Fibroblast of skin of abdomen (primary cell): ENCODE results near the gene SLC2A10.

Experiments
- DNase-seq: peaks from one replicate; pipeline ENCODE4 v3.0.0-alpha.2; 2013

The SLC2A10 gene

GRCh38 chr20:46682063-46682821 lies 27.2 kb upstream of the SLC2A10 start:
- no peak for DNase-seq

DNA sequence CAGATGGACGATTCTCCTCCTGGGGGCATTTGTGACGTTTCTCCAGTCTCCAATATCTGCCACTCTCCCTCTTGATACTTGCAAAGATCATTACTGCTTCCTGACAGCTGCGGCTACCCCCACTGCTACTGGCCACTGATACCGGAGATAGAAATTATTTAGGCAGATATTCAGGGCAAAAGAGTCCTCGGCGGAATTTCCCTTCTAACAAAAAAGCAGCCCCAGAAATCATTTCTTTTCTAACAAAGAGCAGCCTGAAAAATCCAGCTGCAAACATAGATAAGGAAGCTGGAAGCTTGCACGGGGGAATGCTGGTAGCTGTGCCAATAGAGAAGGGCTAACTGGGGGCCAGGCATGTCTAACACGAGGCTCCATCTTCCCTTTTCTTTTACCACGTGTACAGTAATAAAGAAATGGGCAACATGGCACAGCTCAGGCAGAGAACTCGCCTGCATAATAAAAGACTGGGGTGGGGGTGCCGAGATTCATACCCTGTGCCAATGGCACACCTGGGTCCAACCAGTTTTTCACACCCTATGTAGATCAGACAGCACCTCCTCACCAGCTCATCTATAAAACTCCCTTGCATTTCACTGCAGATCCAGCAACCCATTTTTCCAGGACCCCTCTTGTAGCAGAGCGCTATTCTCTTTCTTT lies 26.3 kb upstream of the SLC2A10 start:
- DNase-seq: no peak

DNA sequence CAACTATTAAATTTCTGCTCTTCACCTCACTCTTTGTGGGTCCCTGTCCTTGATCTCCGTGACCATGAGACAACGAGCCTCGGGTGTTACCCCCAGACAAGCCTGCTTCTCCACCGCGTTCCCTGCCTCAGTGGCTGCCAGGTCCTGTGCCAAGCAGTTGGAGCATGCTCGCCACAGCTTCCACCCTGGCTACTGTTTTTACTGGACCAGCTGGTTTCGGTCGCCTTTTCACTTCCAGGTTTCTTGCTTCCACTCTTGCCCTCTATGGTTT lies 25.8 kb upstream of the SLC2A10 start:
- DNase-seq: no peak

GRCh38 chr20:46683939-46684750 lies 25.3 kb upstream of the SLC2A10 start:
- peak; percentile 84 for DNase-seq

- DNase-seq: no peak
These were observed 21.0 kb upstream of the SLC2A10 start for GRCh38 chr20:46688151-46689081.

- DNase-seq: peak; percentile 100
These were observed 20.2 kb upstream of the SLC2A10 start, which contains the start of gene TP53RK for GRCh38 chr20:46689082-46689753. TP53RK (minus strand) TSS chr20:46689444; CDS start chr20:46689414, 30 bp downstream.

DNA sequence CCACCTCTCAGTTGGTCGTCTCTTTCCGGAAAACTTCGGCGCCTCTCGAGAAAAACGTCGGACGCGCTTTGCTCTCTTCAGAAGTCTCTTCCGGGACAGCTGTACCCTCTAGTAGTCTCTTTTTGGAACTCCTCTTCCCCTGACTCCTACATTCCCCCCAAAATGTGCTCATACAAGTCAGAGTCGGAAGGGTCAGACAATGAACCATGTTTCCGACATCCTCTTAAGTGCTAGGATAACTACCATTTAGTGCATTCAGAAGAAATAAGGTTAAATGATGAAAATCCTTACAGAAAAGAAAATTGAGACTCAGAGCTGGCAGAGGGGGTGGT lies 19.7 kb upstream of the SLC2A10 start:
- no peak for DNase-seq

- no peak for DNase-seq
These were observed 19.0 kb upstream of the SLC2A10 start for GRCh38 chr20:46690219-46691106.

DNA sequence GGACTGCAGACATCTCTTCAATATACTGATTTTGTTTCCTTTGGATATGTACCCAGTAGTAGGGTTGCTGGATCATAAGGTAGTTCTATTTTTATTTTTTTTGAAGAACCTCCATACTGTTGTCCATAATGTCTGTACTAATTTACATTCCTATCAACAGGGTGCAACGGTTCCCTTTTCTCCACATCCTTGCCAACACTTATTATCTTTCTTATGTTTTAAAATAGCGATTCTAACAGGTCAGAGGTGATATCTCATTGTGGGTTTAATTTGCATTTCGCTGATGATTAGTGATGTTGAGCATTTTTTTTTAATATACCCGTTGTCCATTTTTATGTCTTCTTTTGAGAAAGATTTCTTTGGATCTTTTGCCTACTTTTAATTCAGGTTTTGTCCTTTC lies 18.3 kb upstream of the SLC2A10 start:
- DNase-seq: no peak

- peak; percentile 50 for DNase-seq
These were observed 15.0 kb upstream of the SLC2A10 start for GRCh38 chr20:46694484-46694883.

GRCh38 chr20:46695892-46696291 lies 13.6 kb upstream of the SLC2A10 start:
- peak; percentile 48 for DNase-seq

DNA sequence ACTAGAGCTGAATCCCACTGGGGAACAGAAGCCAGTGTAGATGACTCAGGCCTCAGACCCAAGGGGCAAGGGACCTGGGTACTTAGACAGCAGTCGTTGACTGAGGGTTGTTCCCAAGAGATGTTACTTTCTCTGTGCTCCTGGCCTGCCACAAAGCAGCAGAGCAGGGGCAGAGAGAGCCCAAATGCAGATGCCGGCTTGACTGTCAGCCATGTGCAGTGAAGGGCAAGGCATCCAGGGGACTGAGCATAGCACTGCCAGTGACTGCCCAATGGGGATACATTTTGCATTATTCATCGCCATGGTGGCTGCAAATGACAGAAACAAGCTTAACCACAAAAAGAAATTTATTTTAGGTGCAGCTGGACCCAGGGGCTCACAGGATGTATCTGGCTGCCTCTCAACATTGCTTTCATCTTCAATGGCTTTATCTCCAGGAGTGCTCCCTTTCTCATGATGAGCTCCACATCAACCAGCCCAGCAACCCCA lies 12.6 kb upstream of the SLC2A10 start:
- DNase-seq: no peak

DNA sequence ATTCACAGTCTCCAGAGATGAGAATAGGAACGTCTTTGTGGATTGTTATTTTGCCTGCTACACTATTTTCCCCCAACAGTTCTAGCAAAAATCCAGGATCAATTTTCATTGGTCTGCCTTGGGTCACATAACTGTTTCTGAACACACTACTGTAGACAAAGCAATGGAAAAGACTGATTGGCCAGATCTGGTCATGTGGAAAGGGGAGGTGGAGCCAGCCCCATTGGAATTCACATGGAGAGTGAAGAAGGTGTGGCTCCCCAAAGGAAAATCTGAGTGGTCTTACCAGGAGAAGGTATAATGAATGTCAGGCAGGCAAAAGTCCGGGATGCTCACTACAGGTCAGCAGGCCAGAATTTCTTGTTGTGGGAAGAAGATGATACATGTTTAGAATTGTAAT lies 10.7 kb upstream of the SLC2A10 start:
- DNase-seq: no peak

- peak; percentile 40 for DNase-seq
These were observed 9.6 kb upstream of the SLC2A10 start for GRCh38 chr20:46699651-46700359.

GRCh38 chr20:46700481-46700880 lies 9.0 kb upstream of the SLC2A10 start:
- no peak for DNase-seq

- DNase-seq: no peak
These were observed 8.4 kb upstream of the SLC2A10 start for GRCh38 chr20:46701057-46701456.

DNA sequence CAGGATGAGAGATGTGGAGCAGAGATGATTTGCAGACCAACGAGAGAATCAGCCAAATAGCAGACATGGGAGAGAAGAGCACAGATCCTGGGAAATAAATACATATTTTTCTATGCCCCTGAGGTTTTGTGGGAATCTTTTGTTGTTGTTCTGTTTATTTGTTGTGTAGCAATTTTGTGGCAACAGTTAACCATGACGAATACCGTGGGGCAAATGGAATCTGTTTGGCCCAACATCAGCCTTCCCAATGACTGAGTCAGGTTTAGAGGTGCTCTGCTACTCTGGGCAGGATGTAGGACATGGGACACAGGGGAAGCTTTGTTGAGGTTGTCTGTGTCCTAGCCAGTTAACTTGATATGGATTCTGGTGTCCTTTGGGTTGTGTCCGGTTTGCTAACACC lies 7.9 kb upstream of the SLC2A10 start:
- DNase-seq: no peak

DNA sequence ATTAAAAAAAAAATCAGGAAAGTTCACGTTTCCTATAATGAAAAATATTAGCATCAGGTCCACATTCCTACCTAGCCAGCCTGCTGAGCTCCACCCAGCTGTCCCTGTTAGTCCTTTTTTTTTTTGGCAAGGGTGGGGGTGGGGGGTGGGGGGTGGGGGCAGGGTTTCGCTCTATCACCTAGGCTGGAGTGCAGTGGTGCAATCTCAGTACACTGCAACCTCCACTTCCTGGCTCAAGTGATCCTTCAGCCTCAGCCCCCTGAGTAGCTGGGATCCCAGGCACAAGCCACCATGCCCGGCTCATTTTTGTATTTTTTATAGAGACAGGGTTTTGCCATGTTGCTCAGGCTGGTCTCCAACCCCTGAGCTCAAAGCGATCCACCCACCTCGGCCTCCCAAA lies 7.5 kb upstream of the SLC2A10 start:
- DNase-seq: no peak

DNA sequence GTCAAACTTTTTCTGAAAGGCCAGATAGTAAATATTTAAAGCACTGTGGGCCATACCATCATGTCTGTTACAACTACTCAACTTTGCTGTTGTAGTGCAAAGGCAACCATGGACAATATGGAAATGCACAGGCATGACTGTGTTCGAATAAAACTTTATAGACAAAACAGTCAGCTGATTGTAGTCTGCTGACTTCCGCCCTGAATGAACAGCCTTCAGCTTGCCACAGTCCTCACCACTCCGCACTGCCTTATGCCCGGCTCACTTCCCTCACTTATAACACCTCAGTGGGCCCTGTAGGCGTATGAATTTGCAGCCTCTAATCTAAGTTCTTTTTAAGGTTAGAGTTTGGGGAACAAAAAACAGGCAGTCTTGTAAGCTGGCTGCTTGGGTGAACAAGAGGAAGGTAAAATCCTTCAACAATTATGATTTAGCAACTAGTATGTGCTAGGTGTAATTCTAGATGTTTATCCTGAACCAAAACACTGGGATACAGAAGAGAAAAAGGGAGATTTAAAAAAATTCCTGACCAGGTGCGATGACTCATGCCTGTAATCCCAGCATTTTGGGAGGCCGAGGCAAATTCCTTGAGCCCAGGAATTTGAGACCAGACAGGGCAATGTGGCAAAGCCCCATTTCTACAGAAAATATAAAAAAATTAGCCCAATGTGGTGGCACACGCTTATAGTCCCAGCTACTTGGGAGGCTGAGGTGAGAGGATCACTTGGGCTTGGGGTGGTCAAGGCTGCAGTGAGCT lies 6.8 kb upstream of the SLC2A10 start:
- no peak for DNase-seq
